Stomach smooth muscle (tissue), 2 donors: Measurements from ENCODE around the gene HOXD9.

Source experiments
- H3K27ac ChIP-seq: one replicate; pipeline ENCODE4 v1.7.0; 2013; ENCODE audit warnings: mild to moderate bottlenecking, low read length, inconsistent platforms
- H3K27me3 ChIP-seq, 2 donors: one replicate each; pipeline ENCODE4 v1.7.0; 2013; ENCODE audit warnings: low read length in 2 of 2; ENCODE audit not compliant: insufficient read depth in 2 of 2, control insufficient read depth in 1 of 2
- H3K36me3 ChIP-seq, 2 donors: one replicate each; pipeline ENCODE4 v1.7.0; 2013; ENCODE audit warnings: low read length in 2 of 2; ENCODE audit not compliant: control insufficient read depth in 2 of 2, insufficient read depth in 2 of 2
- H3K4me1 ChIP-seq: one replicate; pipeline ENCODE4 v1.7.0; 2013; ENCODE audit warnings: low read length; ENCODE audit not compliant: control insufficient read depth, insufficient read depth
- H3K4me3 ChIP-seq, 2 donors: one replicate each; pipeline ENCODE4 v1.7.0; 2013; ENCODE audit warnings: low read length in 2 of 2
- H3K9ac ChIP-seq, 2 donors: one replicate each; pipeline ENCODE4 v1.7.0; 2013; ENCODE audit warnings: low read length in 2 of 2, mild to moderate bottlenecking in 1 of 2
- H3K9me3 ChIP-seq, 2 donors: one replicate each; pipeline ENCODE4 v1.7.0; 2013; ENCODE audit warnings: low read length in 2 of 2; ENCODE audit not compliant: control insufficient read depth in 2 of 2
- donor health status: healthy.
- donor health status: Pancreatic carcinoma.

The HOXD9 gene

DNA sequence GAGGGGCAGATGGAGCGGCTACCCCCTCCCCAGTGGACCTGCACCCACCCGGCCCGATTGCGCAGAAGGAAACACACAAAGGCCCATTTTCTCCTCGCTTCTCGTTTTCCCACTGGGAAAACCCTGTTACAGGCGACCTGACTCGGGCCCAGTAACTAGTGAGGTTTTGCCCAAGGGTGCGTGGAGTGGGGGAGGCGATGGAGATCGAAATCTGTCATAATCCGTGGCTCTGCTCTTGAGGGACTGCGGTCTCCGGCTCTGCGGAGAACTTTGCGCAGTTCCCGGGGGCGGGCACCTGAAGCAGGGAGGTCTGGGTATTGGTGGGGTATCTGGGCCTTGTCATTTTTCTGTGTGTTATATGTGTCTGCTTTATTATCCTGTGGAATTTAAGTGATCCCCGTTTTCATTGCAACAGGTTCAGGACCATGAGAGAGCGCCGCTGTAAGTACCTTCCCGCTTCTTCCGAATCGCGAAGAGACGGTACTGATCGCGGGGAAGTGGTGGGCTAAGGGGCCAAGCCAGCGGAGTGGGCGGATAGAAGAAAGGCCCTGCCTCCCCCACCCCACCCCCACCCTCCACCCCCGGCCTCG is 24.8 kb downstream of the HOXD9 start:
- no peak overlapping the region for H3K9ac ChIP-seq
- H3K27me3 ChIP-seq = peaks cover 68 to 83% of the 10 kb centered on the region in 2 donors
- H3K4me1 ChIP-seq = peaks cover 3% of the 10 kb centered on the region
- H3K9me3 ChIP-seq = no peaks in the 10 kb centered on the region
- H3K36me3 ChIP-seq = no peaks in the 10 kb centered on the region
- no peak overlapping the region for H3K4me3 ChIP-seq
- no peak overlapping the region for H3K27ac ChIP-seq

DNA sequence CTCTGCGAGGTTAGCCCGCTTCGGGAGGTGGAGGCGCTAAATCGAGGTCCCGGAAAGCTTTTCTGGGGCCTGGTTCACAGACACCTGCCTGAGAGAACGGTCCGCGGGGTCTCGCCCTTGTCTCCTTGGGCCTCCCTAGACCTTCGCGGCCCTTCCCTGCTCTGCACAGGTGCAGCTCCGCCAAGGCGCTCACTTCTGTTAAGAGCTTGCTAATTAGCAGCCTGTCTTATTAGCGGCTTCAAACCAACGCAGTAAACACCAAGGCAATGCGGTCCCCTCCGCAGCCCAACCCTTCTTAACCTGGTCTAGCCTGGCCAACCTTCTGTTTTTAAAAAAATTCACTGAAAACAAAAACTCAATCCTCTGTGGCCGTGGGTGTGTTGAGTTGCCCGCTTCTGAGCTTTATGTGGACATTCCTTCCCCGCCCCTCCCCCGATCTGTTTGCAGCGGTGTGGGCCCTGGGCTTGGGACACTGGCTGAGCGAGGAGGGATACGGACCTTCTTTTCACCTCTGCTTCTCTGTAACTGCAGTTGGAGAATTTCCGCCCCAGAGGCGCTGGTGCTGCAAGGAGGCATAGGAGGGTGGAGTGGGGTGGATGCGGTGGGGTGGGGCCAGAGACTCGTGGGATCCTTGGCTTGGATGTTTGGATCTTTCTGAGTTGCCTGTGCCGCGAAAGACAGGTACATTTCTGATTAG is 25.4 kb downstream of the HOXD9 start:
- peaks cover 3% of the 10 kb centered on the region for H3K4me1 ChIP-seq
- H3K9ac ChIP-seq = no peak overlapping the region
- no peaks in the 10 kb centered on the region for H3K36me3 ChIP-seq
- no peak overlapping the region for H3K4me3 ChIP-seq
- no peaks in the 10 kb centered on the region for H3K9me3 ChIP-seq
- peaks cover 71 to 88% of the 10 kb centered on the region in 2 donors for H3K27me3 ChIP-seq
- no peak overlapping the region for H3K27ac ChIP-seq

DNA sequence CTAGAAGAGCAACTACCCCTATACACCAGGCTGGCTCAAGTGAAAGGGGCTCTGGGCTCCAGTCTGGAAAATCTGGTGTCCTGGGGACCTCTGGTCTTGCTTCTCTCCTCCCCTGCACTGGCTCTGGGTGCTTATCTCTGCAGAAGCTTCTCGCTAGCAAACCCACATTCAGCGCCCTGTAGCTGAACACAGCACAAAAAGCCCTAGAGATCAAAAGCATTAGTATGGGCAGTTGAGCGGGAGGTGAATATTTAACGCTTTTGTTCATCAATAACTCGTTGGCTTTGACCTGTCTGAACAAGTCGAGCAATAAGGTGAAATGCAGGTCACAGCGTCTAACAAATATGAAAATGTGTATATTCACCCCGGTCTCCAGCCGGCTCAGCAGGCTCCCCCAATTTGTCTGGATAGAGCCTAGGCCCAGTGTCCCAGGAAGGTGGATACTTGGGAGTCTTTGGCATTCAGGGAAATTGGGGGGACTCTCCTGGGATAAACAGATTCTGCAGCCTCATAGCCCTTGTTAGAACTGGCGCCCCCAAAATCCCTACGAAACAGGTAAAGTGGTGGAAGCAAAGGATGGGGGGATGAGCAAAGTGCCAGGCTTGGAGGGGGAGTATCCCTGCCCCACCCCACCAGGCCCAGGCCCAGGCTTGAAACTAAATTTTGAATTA is 26.4 kb downstream of the HOXD9 start:
- Histone ChIP-seq H3K4me1 (peaks cover 3% of the 10 kb centered on the region), H3K36me3 (no peaks in the 10 kb centered on the region), H3K9me3 (no peaks in the 10 kb centered on the region), H3K9ac (no peak overlapping the region), H3K4me3 (no peak overlapping the region), H3K27ac (no peak overlapping the region), H3K27me3 (peaks cover 64 to 89% of the 10 kb centered on the region in 2 donors)

DNA sequence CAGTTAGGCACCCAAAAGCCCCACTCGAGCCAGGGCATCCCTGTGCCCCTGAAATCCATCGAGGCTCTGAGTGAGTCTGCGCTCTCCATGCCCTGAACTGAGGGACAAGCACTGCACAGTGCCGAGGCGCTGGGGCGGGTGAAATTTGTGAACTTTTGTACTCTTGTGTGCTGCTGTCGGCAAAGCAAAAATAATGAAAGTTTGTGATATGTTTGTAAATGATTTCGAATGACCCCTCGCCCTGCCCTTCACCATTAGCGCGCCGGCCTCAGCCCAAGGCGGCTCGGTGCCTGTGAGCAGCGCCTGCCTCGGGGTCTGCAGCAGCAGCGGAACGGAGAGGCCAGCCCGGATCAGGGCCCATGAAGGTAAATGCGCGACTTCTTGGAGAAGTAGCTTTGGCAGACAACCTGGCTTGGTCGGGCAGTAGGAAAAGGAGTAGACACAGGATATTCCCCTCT is 27.0 kb downstream of the HOXD9 start:
- Histone ChIP-seq H3K27ac (no peak overlapping the region), H3K9me3 (no peaks in the 10 kb centered on the region), H3K9ac (no peak overlapping the region), H3K4me3 (no peak overlapping the region), H3K4me1 (peaks cover 3% of the 10 kb centered on the region), H3K36me3 (no peaks in the 10 kb centered on the region), H3K27me3 (peaks cover 65 to 89% of the 10 kb centered on the region in 2 donors)

DNA sequence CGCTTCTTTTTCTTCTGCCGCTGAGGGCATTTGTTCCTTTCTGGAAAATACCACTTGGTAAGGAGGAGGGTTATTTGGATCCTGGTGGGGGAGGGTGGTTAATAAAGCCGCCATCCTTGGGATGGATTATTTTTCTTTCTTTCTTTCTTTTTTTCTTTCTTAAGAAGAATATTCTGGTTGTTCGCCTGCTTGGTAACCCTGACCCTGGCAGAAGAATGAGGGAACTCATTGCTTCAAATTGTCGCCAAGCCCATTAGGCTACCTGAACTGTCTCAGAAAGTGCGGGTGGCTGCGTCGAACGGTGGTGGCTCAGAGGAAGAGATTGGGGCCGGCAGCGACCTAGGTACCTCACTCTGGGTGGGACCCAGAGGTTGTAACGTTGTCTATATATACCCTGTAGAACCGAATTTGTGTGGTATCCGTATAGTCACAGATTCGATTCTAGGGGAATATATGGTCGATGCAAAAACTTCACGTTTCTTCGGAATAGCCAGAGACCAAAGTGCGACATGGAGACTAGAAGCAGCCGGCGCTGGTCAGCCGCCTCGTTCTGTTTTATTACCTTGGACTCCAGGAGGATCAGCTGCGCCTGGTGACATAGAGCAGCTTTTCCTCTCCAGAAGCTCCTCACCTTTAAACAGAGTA is 27.5 kb downstream of the HOXD9 start:
- no peak overlapping the region for H3K4me3 ChIP-seq
- no peak overlapping the region for H3K9ac ChIP-seq
- H3K4me1 ChIP-seq = peaks cover 3% of the 10 kb centered on the region
- no peak overlapping the region for H3K27ac ChIP-seq
- no peaks in the 10 kb centered on the region for H3K9me3 ChIP-seq
- peaks cover 65 to 90% of the 10 kb centered on the region in 2 donors for H3K27me3 ChIP-seq
- no peaks in the 10 kb centered on the region for H3K36me3 ChIP-seq

DNA sequence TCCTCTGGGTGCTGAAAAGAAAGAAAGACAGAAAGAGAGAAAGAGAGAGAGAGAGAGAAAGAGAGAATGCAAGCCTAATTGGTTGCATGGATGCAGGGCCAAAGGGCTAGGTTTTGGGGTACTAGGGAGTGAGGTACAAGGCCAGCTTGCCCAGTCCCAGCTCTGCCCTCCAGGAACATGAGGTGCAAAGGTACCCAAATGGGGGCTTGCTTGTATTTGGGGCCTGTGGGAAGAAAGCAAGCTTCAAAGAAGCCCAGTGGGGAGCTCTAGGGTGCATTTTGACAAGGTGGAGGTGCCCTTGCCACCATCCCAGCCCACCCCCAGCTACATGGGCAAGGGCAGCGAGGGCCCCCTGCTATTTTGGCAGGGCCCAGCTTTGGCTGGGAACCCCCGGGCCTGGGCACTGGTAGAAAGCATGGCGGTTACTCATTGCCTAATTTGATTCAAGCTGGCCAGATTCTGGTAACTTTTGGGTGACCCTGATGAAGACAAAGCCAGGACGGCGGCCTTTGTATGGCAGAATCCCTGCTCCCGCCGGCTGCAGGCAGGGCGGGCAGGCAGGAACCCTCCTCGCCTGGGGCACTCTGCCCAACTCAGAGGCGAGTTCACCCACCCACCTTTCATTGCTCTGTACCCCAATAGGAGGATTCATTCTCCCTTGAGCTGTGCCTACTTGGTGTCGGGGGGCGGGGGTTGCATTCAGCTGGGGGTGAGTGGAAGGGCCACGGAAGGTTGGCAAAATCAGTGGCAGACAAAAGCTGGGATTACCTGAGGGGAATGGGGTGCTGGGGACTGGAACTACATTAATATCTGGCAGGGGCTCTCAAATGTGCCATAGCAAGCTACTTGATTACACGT is 28.3 kb downstream of the HOXD9 start:
- Histone ChIP-seq H3K36me3 (no peaks in the 10 kb centered on the region), H3K4me3 (no peak overlapping the region), H3K9ac (no peak overlapping the region), H3K27ac (no peak overlapping the region), H3K4me1 (peaks cover 3% of the 10 kb centered on the region), H3K9me3 (no peaks in the 10 kb centered on the region), H3K27me3 (peaks cover 63 to 90% of the 10 kb centered on the region in 2 donors)

DNA sequence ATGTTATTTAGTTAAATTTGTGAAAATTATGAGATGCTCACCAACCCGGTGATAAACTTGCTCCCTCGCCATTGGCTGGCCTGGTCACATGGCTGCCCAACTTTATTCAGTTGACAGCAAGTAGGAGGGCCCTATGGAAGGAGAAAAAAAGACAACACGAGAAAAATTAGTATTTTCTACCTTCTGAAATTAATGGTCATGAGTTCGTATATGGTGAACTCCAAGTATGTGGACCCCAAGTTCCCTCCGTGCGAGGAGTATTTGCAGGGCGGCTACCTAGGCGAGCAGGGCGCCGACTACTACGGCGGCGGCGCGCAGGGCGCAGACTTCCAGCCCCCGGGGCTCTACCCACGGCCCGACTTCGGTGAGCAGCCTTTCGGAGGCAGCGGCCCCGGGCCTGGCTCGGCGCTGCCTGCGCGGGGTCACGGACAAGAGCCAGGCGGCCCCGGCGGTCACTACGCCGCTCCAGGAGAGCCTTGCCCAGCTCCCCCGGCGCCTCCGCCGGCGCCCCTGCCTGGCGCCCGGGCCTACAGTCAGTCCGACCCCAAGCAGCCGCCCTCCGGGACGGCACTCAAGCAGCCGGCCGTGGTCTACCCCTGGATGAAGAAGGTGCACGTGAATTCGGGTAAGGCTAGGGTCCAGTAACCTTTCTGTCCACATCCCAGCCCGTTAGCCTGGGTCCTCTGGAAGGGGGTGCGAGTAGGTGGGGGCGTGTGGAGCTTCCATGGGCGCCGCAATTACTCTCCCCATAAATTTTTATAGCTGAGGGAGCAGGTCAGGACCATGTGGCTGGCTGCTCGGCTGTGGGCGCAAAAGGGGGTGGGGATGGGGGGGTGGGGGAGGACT is 29.1 kb downstream of the HOXD9 start, which contains the start of gene HOXD4:
Gene HOXD4 (plus strand): TSS at position 109 of the 846 bp plus-strand sequence. CDS start 84 bp downstream, at position 193.
- H3K36me3 ChIP-seq = no peaks in the 10 kb centered on the region
- H3K9ac ChIP-seq = no peak within 1 kb of the TSS
- peaks cover 3% of the 10 kb centered on the region for H3K4me1 ChIP-seq
- no peaks in the 10 kb centered on the region for H3K9me3 ChIP-seq
- H3K27me3 ChIP-seq = peaks cover 61 to 89% of the 10 kb centered on the region in 2 donors
- no peak within 1 kb of the TSS for H3K27ac ChIP-seq
- peak within 1 kb of the TSS in 1 of 2 donors; percentile 29 for H3K4me3 ChIP-seq

DNA sequence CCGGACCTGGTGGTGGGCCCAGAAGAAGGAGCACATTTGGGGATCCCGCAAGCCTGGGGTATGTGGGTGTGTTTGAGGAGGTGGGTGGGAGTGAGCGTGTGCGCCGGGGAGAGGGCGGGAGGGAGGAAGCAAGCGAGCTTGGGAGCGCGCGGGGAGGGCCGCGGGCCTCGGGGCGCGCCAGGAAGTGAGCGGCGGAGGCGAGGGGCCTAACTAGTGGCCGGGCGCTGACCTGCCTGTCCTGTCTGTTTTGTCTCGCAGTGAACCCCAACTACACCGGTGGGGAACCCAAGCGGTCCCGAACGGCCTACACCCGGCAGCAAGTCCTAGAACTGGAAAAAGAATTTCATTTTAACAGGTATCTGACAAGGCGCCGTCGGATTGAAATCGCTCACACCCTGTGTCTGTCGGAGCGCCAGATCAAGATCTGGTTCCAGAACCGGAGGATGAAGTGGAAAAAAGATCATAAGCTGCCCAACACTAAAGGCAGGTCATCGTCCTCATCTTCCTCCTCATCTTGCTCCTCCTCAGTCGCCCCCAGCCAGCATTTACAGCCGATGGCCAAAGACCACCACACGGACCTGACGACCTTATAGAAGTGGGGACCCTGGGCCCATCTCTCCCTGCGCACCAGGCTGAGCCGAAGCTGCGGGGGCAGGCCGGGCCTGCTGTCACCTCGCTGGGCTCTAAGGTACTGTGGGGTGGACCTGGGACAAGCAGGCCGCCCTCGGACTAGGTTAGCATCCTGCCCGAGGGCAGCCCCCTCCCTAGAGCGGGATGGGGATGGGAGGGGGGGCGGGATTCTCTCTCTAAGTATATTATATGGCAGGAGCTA is 30.0 kb downstream of the HOXD9 start:
- no peaks in the 10 kb centered on the region for H3K9me3 ChIP-seq
- no peaks in the 10 kb centered on the region for H3K36me3 ChIP-seq
- peaks cover 8% of the 10 kb centered on the region for H3K4me1 ChIP-seq
- H3K27me3 ChIP-seq = peaks cover 58 to 90% of the 10 kb centered on the region in 2 donors
- no peak overlapping the region for H3K4me3 ChIP-seq
- no peak overlapping the region for H3K9ac ChIP-seq
- no peak overlapping the region for H3K27ac ChIP-seq
